Measurements from ENCODE around the gene KIF17.

Gene KIF17

GRCh38 chr1:20701847-20702246 is 16.0 kb downstream of the KIF17 start:
- H3K36me3 ChIP-seq: no peaks in the 10 kb centered on the region
- peaks cover 0 to 6% (median 5%) of the 10 kb centered on the region in 4 donors for H3K4me1 ChIP-seq
- TF ChIP-seq CTCF (IDR thresholded peaks at IDR 0.05): no peak
- no peak overlapping the region for H3K4me3 ChIP-seq
- intact Hi-C loops (cut with DNase I; ENCODE audit: low total_unique reads): no loop called here
- no peak for DNase-seq
- no peaks in the 10 kb centered on the region for H3K27me3 ChIP-seq
- no peak overlapping the region for H3K27ac ChIP-seq
- H3K9me3 ChIP-seq: no peaks in the 10 kb centered on the region

GRCh38 chr1:20701446-20701845 is 16.4 kb downstream of the KIF17 start:
- Histone ChIP-seq H3K4me3 (no peak overlapping the region), H3K4me1 (peaks cover 0 to 9% (median 7%) of the 10 kb centered on the region in 4 donors), H3K36me3 (no peaks in the 10 kb centered on the region), H3K9me3 (no peaks in the 10 kb centered on the region), H3K27me3 (no peaks in the 10 kb centered on the region), H3K27ac (no peak overlapping the region)
- intact Hi-C loops (cut with DNase I; ENCODE audit: low total_unique reads): no loop called here
- DNase-seq: no peak
- TF ChIP-seq CTCF (IDR thresholded peaks at IDR 0.05): no peak

GRCh38 chr1:20700636-20701215 is 17.1 kb downstream of the KIF17 start:
- TF ChIP-seq CTCF (IDR thresholded peaks at IDR 0.05): no peak
- intact Hi-C loops (cut with DNase I; ENCODE audit: low total_unique reads): no loop called here

GRCh38 chr1:20699558-20699957 is 18.2 kb downstream of the KIF17 start:
- peaks cover 0 to 12% (median 10%) of the 10 kb centered on the region in 4 donors for H3K4me1 ChIP-seq
- DNase-seq: no peak
- H3K4me3 ChIP-seq: no peak overlapping the region
- intact Hi-C loops (cut with DNase I; ENCODE audit: low total_unique reads): no loop called here
- no peak overlapping the region for H3K27ac ChIP-seq
- H3K36me3 ChIP-seq: no peaks in the 10 kb centered on the region
- no peaks in the 10 kb centered on the region for H3K9me3 ChIP-seq
- no peaks in the 10 kb centered on the region for H3K27me3 ChIP-seq
- TF ChIP-seq CTCF (IDR thresholded peaks at IDR 0.05): no peak

More at GRCh38 chr1:20700636-20701215, 17.1 kb downstream of the KIF17 start:
- no peaks in the 10 kb centered on the region for H3K36me3 ChIP-seq
- H3K9me3 ChIP-seq: no peaks in the 10 kb centered on the region
- no peak overlapping the region for H3K27ac ChIP-seq
- no peaks in the 10 kb centered on the region for H3K27me3 ChIP-seq
- no peak overlapping the region for H3K4me3 ChIP-seq
- DNase-seq: no peak
- H3K4me1 ChIP-seq: peaks cover 0 to 12% (median 10%) of the 10 kb centered on the region in 4 donors

GRCh38 chr1:20698195-20698910 is 19.5 kb downstream of the KIF17 start:
- DNase-seq: no peak
- intact Hi-C loops (cut with DNase I; ENCODE audit: low total_unique reads): no loop called here
- no peak for TF ChIP-seq CTCF (IDR thresholded peaks at IDR 0.05)
- Histone ChIP-seq H3K4me1 (peaks cover 0 to 12% (median 10%) of the 10 kb centered on the region in 4 donors), H3K4me3 (no peak overlapping the region), H3K27me3 (no peaks in the 10 kb centered on the region), H3K27ac (no peak overlapping the region), H3K36me3 (no peaks in the 10 kb centered on the region), H3K9me3 (no peaks in the 10 kb centered on the region)

All from tibial artery (tissue), 4 donors.